HepG2 (cell line): ENCODE results near the gene EFEMP2. TPM values are rescaled to one million over a fixed set of nuclear protein-coding genes. Genes with fewer than 3 reads are reported as not detected.

ENCODE experiments used
- ARHGAP35 ChIP-seq: sonication (generic); formaldehyde crosslinking; IDR thresholded peaks from 2 replicates; pipeline ENCODE4 v1.9.0; 2022; ENCODE audit warnings: mild to moderate bottlenecking, inconsistent platforms, moderate library complexity, missing genetic modification reagents, borderline replicate concordance
- FLYWCH1 ChIP-seq: sonication (generic); formaldehyde crosslinking; IDR thresholded peaks from 2 replicates; pipeline ENCODE4 v1.8.1; 2023; ENCODE audit warnings: mild to moderate bottlenecking, missing genetic modification reagents
- HES4 ChIP-seq: sonication (generic); formaldehyde crosslinking; IDR thresholded peaks from 2 replicates; pipeline ENCODE4 v1.9.0; 2021; ENCODE audit warnings: mild to moderate bottlenecking, missing genetic modification reagents, borderline replicate concordance
- JUNB ChIP-seq: sonication (generic); formaldehyde crosslinking; IDR thresholded peaks from 2 replicates; pipeline ENCODE4 v1.8.0; 2022; ENCODE audit warnings: missing genetic modification reagents, mild to moderate bottlenecking, borderline replicate concordance
- KAT2B ChIP-seq: fragments of 150-350 bp; IDR thresholded peaks from 2 replicates; pipeline ENCODE4 v1.6.1; 2014; ENCODE audit warnings: low read depth, low read length, borderline replicate concordance
- KDM5B ChIP-seq: sonication (generic); formaldehyde crosslinking; IDR thresholded peaks from 2 replicates; pipeline ENCODE4 v1.4.0; 2020; ENCODE audit warnings: missing genetic modification reagents, mild to moderate bottlenecking, borderline replicate concordance
- LRRFIP1 ChIP-seq: sonication (generic); formaldehyde crosslinking; conservative IDR thresholded peaks from 2 replicates; pipeline ENCODE4 v1.4.0; 2020; ENCODE audit warnings: missing genetic modification reagents
- MIXL1 ChIP-seq: IDR thresholded peaks from 2 replicates; pipeline ENCODE4 v1.6.1; 2016
- MXD4 ChIP-seq: IDR thresholded peaks from 2 replicates; pipeline ENCODE4 v1.6.1; 2016; ENCODE audit warnings: mild to moderate bottlenecking, missing biosample characterization, missing genetic modification reagents
- NRL ChIP-seq: sonication (generic); formaldehyde crosslinking; IDR thresholded peaks from 2 replicates; pipeline ENCODE4 v1.5.0; 2020; ENCODE audit warnings: missing genetic modification reagents, mild to moderate bottlenecking, moderate library complexity, borderline replicate concordance
- PBX2 ChIP-seq: IDR thresholded peaks from 2 replicates; pipeline ENCODE4 v1.6.1; 2016; ENCODE audit warnings: control low read depth
- PCBP1 ChIP-seq: fragments of 200-400 bp; formaldehyde crosslinking; IDR thresholded peaks from 2 replicates; pipeline ENCODE4 v1.6.1; 2017; ENCODE audit warnings: mild to moderate bottlenecking, low read depth, low read length, borderline replicate concordance
- POLR2G ChIP-seq: fragments of 200-400 bp; formaldehyde crosslinking; IDR thresholded peaks from 2 replicates; pipeline ENCODE4 v1.6.1; 2018; ENCODE audit warnings: mild to moderate bottlenecking, low read depth, low read length, moderate library complexity
- RAD21 ChIP-seq: fragments of 450-650 bp; formaldehyde crosslinking; IDR thresholded peaks from 2 replicates; pipeline ENCODE4 v1.5.0; 2020; ENCODE audit warnings: mild to moderate bottlenecking
- ZBTB7B ChIP-seq: sonication (generic); formaldehyde crosslinking; IDR thresholded peaks from 2 replicates; pipeline ENCODE4 v1.4.0; 2020; ENCODE audit warnings: missing genetic modification reagents
- ZNF687 ChIP-seq: sonication (generic); formaldehyde crosslinking; IDR thresholded peaks from 2 replicates; pipeline ENCODE4 v1.5.1; 2020; ENCODE audit warnings: mild to moderate bottlenecking, missing genetic modification reagents, moderate library complexity
- ZNF746 ChIP-seq: sonication (generic); formaldehyde crosslinking; IDR thresholded peaks from 2 replicates; pipeline ENCODE4 v1.8.0; 2022; ENCODE audit warnings: mild to moderate bottlenecking, missing genetic modification reagents
- ZNF776 ChIP-seq: sonication (generic); formaldehyde crosslinking; IDR thresholded peaks from 2 replicates; pipeline ENCODE4 v1.4.0; 2020; ENCODE audit warnings: mild to moderate bottlenecking, missing genetic modification reagents
- polyA plus RNA-seq, 8 experiments: library from polyadenylated mRNA; depleted of rRNA in 3 of 8; stranded (reverse) in 7 of 8; unstranded in 1 of 8; fragments of >200 nt; fragmentation: Illumina TruSeq in 4 of 8; extraction: Trizol in 4 of 8; gene quantifications; 2 replicates each; pipeline versions ENCODE4 v1.2.1 to v1.2.3, GENCODE V29; 2011 to 2016; ENCODE audit warnings: low read depth in 4 of 8, missing spikeins in 1 of 8, mixed read lengths in 1 of 8; ENCODE audit not compliant: insufficient read depth in 1 of 8
- total RNA-seq, 5 experiments: library from RNA; depleted of rRNA; stranded (reverse); fragments of >200 nt; fragmentation: Illumina TruSeq; extraction: Trizol; gene quantifications; 2 replicates each; pipeline ENCODE4 v1.2.3, GENCODE V29; 2016; ENCODE audit warnings: low read depth in 1 of 5
- TF ChIP-seq, protein P1 (sequence below): sonication (generic); formaldehyde crosslinking; IDR thresholded peaks from 2 replicates; pipeline ENCODE4 v1.4.0; 2020; ENCODE audit warnings: mild to moderate bottlenecking, missing genetic modification reagents

EFEMP2 gene
- total and polyA plus RNA-seq, 2 of the 13 experiments (the other 11 are each of a cell fraction or from before 2014, with no cell fraction given), result 7.4 to 29.7 TPM

DNA sequence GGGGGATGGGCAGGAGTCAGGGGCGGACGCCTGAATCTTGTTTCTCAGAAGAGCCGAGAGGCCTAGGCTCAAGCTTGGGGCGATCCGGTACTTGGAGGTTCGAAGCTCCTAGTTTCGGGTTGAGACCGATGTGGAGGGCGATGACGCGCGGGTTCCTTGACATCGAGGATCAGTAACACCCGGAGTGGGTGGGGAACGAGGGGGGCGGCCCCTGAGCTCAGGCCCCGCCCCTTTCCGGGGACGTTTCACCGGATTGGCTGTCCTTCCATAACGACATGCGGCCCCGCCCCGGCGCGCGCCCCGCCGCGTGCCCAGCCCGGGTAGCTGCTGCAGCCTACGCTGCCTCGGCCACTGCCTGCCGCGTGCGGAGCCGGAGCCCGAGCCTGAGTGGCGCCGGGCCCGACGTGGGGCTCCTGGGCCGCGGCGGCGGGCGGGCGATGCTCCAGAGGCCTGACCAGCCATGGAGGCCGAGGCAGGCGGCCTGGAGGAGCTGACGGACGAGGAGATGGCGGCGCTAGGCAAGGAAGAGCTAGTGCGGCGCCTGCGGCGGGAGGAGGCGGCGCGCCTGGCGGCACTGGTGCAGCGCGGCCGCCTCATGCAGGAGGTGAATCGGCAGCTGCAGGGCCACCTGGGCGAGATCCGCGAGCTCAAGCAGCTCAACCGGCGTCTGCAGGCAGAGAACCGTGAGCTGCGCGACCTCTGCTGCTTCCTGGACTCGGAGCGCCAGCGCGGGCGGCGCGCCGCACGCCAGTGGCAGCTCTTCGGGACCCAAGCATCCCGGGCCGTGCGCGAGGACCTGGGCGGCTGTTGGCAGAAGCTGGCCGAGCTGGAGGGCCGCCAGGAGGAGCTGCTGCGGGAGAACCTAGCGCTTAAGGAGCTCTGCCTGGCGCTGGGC, 18.0 kb upstream of the EFEMP2 start, which contains the start of gene CCDC85B (continued):
- TF ChIP-seq, protein P1, sequence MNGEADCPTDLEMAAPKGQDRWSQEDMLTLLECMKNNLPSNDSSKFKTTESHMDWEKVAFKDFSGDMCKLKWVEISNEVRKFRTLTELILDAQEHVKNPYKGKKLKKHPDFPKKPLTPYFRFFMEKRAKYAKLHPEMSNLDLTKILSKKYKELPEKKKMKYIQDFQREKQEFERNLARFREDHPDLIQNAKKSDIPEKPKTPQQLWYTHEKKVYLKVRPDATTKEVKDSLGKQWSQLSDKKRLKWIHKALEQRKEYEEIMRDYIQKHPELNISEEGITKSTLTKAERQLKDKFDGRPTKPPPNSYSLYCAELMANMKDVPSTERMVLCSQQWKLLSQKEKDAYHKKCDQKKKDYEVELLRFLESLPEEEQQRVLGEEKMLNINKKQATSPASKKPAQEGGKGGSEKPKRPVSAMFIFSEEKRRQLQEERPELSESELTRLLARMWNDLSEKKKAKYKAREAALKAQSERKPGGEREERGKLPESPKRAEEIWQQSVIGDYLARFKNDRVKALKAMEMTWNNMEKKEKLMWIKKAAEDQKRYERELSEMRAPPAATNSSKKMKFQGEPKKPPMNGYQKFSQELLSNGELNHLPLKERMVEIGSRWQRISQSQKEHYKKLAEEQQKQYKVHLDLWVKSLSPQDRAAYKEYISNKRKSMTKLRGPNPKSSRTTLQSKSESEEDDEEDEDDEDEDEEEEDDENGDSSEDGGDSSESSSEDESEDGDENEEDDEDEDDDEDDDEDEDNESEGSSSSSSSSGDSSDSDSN, result peak; percentile 82
- TF ChIP-seq PCBP1, result no peak
- TF ChIP-seq FLYWCH1 (CRISPR knock-in tag), result no peak
- TF ChIP-seq POLR2G, result peak; percentile 87
- TF ChIP-seq LRRFIP1, result no peak
- peak; percentile 70 for TF ChIP-seq NRL (CRISPR knock-in tag)
- peak; percentile 40; the same call in 1 of the 2 replicates for TF ChIP-seq JUNB (CRISPR knock-in tag)
- no peak; the same call in 1 of the 2 replicates for TF ChIP-seq ZBTB7B (CRISPR knock-in tag)
- peak; percentile 63 for TF ChIP-seq MXD4 (CRISPR knock-in tag)
- no peak for TF ChIP-seq PBX2 (CRISPR knock-in tag)
- TF ChIP-seq ZNF687 (CRISPR knock-in tag), result peak; percentile 91
- TF ChIP-seq ARHGAP35 (CRISPR knock-in tag), result peak; percentile 90
- TF ChIP-seq MIXL1 (CRISPR knock-in tag), result no peak
- no peak for TF ChIP-seq RAD21 (CRISPR knock-in tag)
- no peak for TF ChIP-seq KAT2B
- no peak; the same call in 1 of the 2 replicates for TF ChIP-seq ZNF746 (CRISPR knock-in tag)
- peak; percentile 94 for TF ChIP-seq HES4
- TF ChIP-seq KDM5B (CRISPR knock-in tag), result peak; percentile 71; the same call in 1 of the 2 replicates
- peak; percentile 92; the same call in 1 of the 2 replicates for TF ChIP-seq ZNF776
